Activated T-cell treated with anti-CD3 and anti-CD28 coated beads, Interleukin-2, amount 50 U/mL, for 48 hours (primary cell): ENCODE results near the gene TMEM144.
"Not testable (repeated sequence)": the region's sequence is repeated elsewhere in the genome, so short reads cannot be mapped to it uniquely, and the experiment has no call there.

Experiments
- DNase-seq, 2 experiments: peaks; one replicate each; pipeline ENCODE4 v3.0.0-alpha.2; 2020

TMEM144 gene

GRCh38 chr4:158238575-158238974, 28.3 kb downstream of the TMEM144 start:
- no peak for DNase-seq

GRCh38 chr4:158239196-158239595, 28.9 kb downstream of the TMEM144 start:
- no peak for DNase-seq

- no peak for DNase-seq
Observed at GRCh38 chr4:158243071-158243470, 32.8 kb downstream of the TMEM144 start.

- DNase-seq: no peak
Observed at GRCh38 chr4:158250321-158250720, 40.0 kb downstream of the TMEM144 start.

- peak; percentile 34 to 38 for DNase-seq
Observed at GRCh38 chr4:158253350-158253980, 43.2 kb downstream of the TMEM144 start.

- no peak for DNase-seq
Observed at GRCh38 chr4:158254292-158254691, 44.0 kb downstream of the TMEM144 start.

GRCh38 chr4:158255727-158256324, 45.5 kb downstream of the TMEM144 start:
- no peak for DNase-seq

GRCh38 chr4:158259955-158260575, 49.8 kb downstream of the TMEM144 start:
- no peak for DNase-seq

GRCh38 chr4:158261480-158261879, 51.2 kb downstream of the TMEM144 start:
- no peak for DNase-seq

- DNase-seq: no peak
Observed at GRCh38 chr4:158268553-158268952, 58.3 kb downstream of the TMEM144 start.

GRCh38 chr4:158274636-158275035, 64.3 kb downstream of the TMEM144 start:
- DNase-seq: no peak

GRCh38 chr4:158277558-158277957, 67.3 kb downstream of the TMEM144 start:
- DNase-seq: no peak

- not testable (repeated sequence) for DNase-seq
Observed at GRCh38 chr4:158279052-158279451, 68.8 kb downstream of the TMEM144 start.

GRCh38 chr4:158280856-158281255, 70.6 kb downstream of the TMEM144 start:
- no peak for DNase-seq

- no peak for DNase-seq
Observed at GRCh38 chr4:158282252-158282651, 72.0 kb downstream of the TMEM144 start.

GRCh38 chr4:158285429-158286216, 75.3 kb downstream of the TMEM144 start:
- no peak for DNase-seq

GRCh38 chr4:158290912-158291311, 80.6 kb downstream of the TMEM144 start:
- DNase-seq: no peak

- no peak for DNase-seq
Observed at GRCh38 chr4:158291334-158292055, 81.2 kb downstream of the TMEM144 start.

- DNase-seq: no peak
Observed at GRCh38 chr4:158292156-158292555, 81.9 kb downstream of the TMEM144 start.

- DNase-seq: no peak
Observed at GRCh38 chr4:158295053-158295452, 84.8 kb downstream of the TMEM144 start.

- DNase-seq: no peak
Observed at GRCh38 chr4:158297866-158298265, 87.6 kb downstream of the TMEM144 start.

GRCh38 chr4:158299459-158300007, 89.2 kb downstream of the TMEM144 start:
- DNase-seq: no peak

GRCh38 chr4:158300012-158300411, 89.7 kb downstream of the TMEM144 start:
- DNase-seq: no peak
